Measurements from ENCODE around the gene MRPS10. TPM values are rescaled to one million over a fixed set of nuclear protein-coding genes. Genes with fewer than 3 reads are reported as not detected.
"Not testable (repeated sequence)": the region's sequence is repeated elsewhere in the genome, so short reads cannot be mapped to it uniquely, and the experiment has no call there.

Gene MRPS10
- total RNA-seq, 2 experiments from 2014 or later, result 38.6 to 40.3 TPM

DNA sequence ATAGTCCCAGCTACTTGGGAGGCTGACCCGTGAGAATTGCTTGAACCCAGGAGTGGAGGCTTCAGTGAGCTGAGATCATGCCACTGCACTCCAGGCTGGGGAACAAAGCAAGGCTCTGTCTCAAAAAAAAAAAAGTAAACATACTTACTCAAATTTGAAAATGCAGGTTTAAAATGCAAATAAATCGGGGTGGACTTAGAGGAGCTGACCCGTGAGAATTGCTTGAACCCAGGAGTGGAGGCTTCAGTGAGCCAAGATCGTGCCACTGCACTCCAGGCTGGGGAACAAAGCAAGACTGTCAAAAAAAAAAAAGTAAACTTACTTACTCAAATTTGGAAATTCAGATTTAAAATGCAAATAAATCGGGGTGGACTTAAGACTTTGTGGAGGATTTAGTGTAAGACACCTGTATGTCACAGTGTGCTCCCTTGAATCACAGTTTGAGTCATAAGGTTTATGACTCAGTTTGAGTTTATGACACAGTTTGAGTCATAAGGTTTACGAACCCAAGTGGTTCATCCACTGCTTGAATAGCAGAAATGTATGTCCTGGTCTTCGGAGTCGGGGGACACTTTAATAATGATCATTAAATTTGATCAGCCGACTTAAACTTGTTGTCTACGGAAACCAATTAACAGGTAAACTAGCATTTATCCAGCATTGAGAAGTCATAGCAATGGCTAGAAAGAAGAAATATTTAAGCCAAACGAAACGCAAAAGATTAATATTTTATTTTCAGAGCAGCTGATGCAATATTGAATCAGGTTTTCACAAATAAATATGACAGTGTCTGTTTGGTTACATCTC is 6.8 kb upstream of the MRPS10 start:
- POLR2A ChIA-PET, result interaction anchor here (0.6 to 0.9 kb wide), 3 partner anchors 13 to 525 kb away, joined by 3 to 4 read pairs (median 3); no protein-coding TSS in a partner anchor
- H3K27ac Mint-ChIP-seq, result peak overlapping the region; percentile 80
- peaks cover 7% of the 10 kb centered on the region for H3K36me3 Mint-ChIP-seq
- no peaks in the 10 kb centered on the region for H3K27me3 Mint-ChIP-seq
- CTCF ChIA-PET, result interaction anchor here (0.6 to 2.1 kb wide), 4 partner anchors 10 to 1436 kb away, joined by 3 to 12 read pairs (median 6); no protein-coding TSS in a partner anchor
- H3K9me3 Mint-ChIP-seq, result no peaks in the 10 kb centered on the region
- peak; percentile 33 for DNase-seq
- intact Hi-C loops (cut with micrococcal nuclease), result loop anchor here (1.0 to 5.0 kb wide), 3 partner anchors 116 to 694 kb away; partner anchors contain the start of gene TRERF1
- H3K4me3 Mint-ChIP-seq, result peak overlapping the region; percentile 54
- H3K4me1 Mint-ChIP-seq (ENCODE audit: low read depth), result peaks cover 21% of the 10 kb centered on the region

DNA sequence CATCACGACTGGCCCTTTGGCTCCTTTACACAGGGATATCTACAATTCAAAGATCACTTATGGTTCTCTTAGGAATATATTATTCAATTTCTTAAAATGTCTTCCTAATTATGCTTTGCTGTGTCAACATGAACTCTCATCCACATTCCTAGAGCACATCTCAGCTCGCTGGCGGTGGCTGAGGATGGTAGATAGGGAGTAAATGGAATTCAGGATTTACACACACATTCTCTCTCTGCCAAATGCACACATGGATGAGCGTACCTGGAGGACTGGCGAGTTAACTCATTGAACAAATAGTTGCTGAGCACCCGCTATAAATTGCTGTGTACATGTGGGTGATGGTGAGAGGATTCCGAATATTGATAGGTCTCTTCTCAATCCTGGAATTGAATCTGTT is 4.8 kb upstream of the MRPS10 start:
- DNase-seq, result no peak
- POLR2A ChIA-PET, result no interaction called here
- CTCF ChIA-PET, result interaction anchor here (1.0 to 1.5 kb wide), 2 partner anchors 301 to 325 kb away, joined by 3 read pairs; partner anchors contain the start of gene MED20

DNA sequence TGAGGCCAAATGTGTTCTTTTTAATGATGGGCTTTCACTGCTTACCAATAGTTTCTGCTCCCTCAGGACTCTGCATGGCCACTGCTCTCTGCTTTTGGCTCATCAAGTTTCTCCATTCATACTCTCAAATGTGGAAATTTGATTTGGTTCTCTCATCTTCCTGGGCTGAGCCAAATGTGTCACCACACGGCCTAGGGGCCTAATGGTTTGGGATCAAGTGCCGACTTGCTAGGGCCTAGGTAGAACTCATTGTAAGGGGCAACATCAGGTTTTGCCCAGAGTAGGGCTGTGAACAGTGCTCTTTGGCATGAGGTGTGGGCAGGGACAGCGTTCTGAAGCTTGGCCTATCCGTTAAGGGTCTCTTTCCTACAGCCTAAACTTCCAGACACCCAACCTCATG is 3.9 kb upstream of the MRPS10 start:
- peaks cover 34% of the 10 kb centered on the region for H3K4me1 Mint-ChIP-seq (ENCODE audit: low read depth)
- POLR2A ChIA-PET, result no interaction called here

More for the DNA sequence above, 4.8 kb upstream of the MRPS10 start:
- Mint-ChIP-seq H3K9me3 (no peaks in the 10 kb centered on the region), H3K27me3 (no peaks in the 10 kb centered on the region), H3K4me1 (ENCODE audit: low read depth) (peaks cover 28% of the 10 kb centered on the region), H3K27ac (no peak overlapping the region), H3K4me3 (no peak overlapping the region), H3K36me3 (peaks cover 3% of the 10 kb centered on the region)
- intact Hi-C loops (cut with micrococcal nuclease), result loop anchor here (5.0 kb wide), 1 partner anchor 230 kb away; the partner anchor contains the start of gene TRERF1

DNA sequence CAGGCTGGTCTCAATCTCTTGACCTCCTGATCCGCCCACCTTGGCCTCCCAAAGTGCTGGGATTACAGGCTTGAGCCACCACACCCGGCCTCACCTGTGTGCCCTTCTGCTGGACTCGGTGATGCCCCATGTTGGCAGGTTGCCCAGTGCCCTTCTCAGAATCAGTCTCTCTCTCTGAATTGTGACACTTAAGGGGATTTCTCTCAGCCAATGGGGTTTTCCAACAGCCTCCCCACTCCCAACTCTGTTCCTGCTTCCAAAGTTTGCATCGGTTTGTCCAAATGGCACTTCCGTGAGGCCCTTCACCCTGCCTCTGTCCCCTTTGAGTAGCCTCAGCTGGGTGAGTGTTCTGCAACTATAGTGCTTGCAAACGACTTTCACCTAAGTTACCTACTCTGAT is 3.1 kb upstream of the MRPS10 start:
- POLR2A ChIA-PET, result no interaction called here
- no peaks in the 10 kb centered on the region for H3K9me3 Mint-ChIP-seq

More for the DNA sequence above, 3.9 kb upstream of the MRPS10 start:
- no peaks in the 10 kb centered on the region for H3K9me3 Mint-ChIP-seq
- no peak overlapping the region for H3K4me3 Mint-ChIP-seq
- H3K27ac Mint-ChIP-seq, result no peak overlapping the region
- intact Hi-C loops (cut with micrococcal nuclease), result loop anchor here (5.0 kb wide), 1 partner anchor 231 kb away; the partner anchor contains the start of gene TRERF1
- no peaks in the 10 kb centered on the region for H3K27me3 Mint-ChIP-seq
- CTCF ChIA-PET, result interaction anchor here (1.5 kb wide), 1 partner anchor 326 kb away, joined by 3 read pairs; no protein-coding TSS in a partner anchor
- peaks cover 4% of the 10 kb centered on the region for H3K36me3 Mint-ChIP-seq
- DNase-seq, result no peak

DNA sequence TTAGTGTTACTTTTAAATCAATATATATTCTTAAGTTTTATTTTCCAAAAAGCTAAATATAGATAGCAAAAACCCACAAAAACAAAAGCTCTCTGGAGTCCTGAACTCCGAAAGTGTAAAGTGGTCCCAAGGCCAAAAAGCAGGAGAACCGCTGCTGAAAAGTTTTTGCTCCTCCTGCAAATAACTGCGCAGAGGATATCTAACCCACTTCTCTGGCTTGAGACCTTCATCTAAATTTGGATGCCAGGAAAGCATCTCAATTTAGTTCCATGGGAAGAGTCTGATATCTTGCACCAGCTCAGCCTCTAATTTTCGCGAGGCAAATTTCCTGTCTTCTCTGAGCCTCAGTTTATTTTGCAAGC is 523 bp downstream of the MRPS10 start:
- no peaks in the 10 kb centered on the region for H3K9me3 Mint-ChIP-seq
- DNase-seq, result no peak
- ChIA-PET POLR2A (no interaction called here), CTCF (interaction anchor here (0.7 to 2.0 kb wide), 7 partner anchors 112 to 429 kb away, joined by 3 to 18 read pairs (median 3); partner anchors contain the start of genes BYSL, MED20, TOMM6 and UBR2)
- H3K4me1 Mint-ChIP-seq (ENCODE audit: low read depth), result peaks cover 39% of the 10 kb centered on the region
- no peaks in the 10 kb centered on the region for H3K27me3 Mint-ChIP-seq
- H3K4me3 Mint-ChIP-seq, result peak overlapping the region; percentile 99
- peak overlapping the region; percentile 94 for H3K27ac Mint-ChIP-seq
- H3K36me3 Mint-ChIP-seq, result peaks cover 13% of the 10 kb centered on the region
- intact Hi-C loops (cut with micrococcal nuclease), result loop anchor here (1.0 to 5.0 kb wide), 4 partner anchors 295 to 435 kb away; partner anchors contain the start of genes BYSL, MED20 and PRICKLE4

More for the DNA sequence above, 3.1 kb upstream of the MRPS10 start:
- H3K36me3 Mint-ChIP-seq, result peaks cover 4% of the 10 kb centered on the region
- CTCF ChIA-PET, result interaction anchor here (1.5 kb wide), 1 partner anchor 326 kb away, joined by 3 read pairs; no protein-coding TSS in a partner anchor
- peaks cover 38% of the 10 kb centered on the region for H3K4me1 Mint-ChIP-seq (ENCODE audit: low read depth)
- no peaks in the 10 kb centered on the region for H3K27me3 Mint-ChIP-seq
- peak; percentile 41 for DNase-seq
- H3K4me3 Mint-ChIP-seq, result no peak overlapping the region
- H3K27ac Mint-ChIP-seq, result no peak overlapping the region
- intact Hi-C loops (cut with micrococcal nuclease), result loop anchor here (5.0 kb wide), 1 partner anchor 231 kb away; the partner anchor contains the start of gene TRERF1

GRCh38 chr6:42216495-42216894 is 1.2 kb downstream of the MRPS10 start:
- CTCF ChIA-PET, result interaction anchor here (0.8 to 2.0 kb wide), 4 partner anchors 112 to 353 kb away, joined by 3 to 18 read pairs (median 4); partner anchors contain the start of gene UBR2

DNA sequence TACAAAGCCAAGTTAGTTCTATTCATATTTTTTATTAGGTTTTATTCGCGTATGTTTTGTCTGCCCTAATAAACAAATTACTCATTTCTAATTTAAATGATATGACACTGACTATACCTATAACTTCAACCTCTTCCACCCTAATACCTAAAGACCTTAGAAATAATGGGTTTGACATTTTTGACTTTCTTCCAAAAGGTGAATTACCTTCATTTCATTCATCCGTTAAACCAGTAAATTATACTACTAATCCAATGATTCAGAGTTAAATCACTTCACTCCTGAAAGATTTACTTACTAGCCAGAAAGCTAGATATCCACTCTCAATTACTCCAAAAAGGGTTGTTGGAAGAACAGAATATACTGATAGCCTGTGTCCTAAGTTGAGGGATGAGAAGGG is 5.2 kb downstream of the MRPS10 start:
- ChIA-PET POLR2A (no interaction called here), CTCF (interaction anchor here (1.8 kb wide), 1 partner anchor 335 kb away, joined by 8 read pairs; no protein-coding TSS in a partner anchor)
- H3K27ac Mint-ChIP-seq, result no peak overlapping the region
- no peak for DNase-seq
- H3K4me1 Mint-ChIP-seq (ENCODE audit: low read depth), result peaks cover 30% of the 10 kb centered on the region
- H3K36me3 Mint-ChIP-seq, result peaks cover 42% of the 10 kb centered on the region
- H3K27me3 Mint-ChIP-seq, result no peaks in the 10 kb centered on the region
- no peaks in the 10 kb centered on the region for H3K9me3 Mint-ChIP-seq
- no peak overlapping the region for H3K4me3 Mint-ChIP-seq
- intact Hi-C loops (cut with micrococcal nuclease), result no loop called here

More at GRCh38 chr6:42216495-42216894, 1.2 kb downstream of the MRPS10 start:
- DNase-seq, POLR2A ChIA-PET, H3K9me3 Mint-ChIP-seq, H3K27me3 Mint-ChIP-seq: not testable (repeated sequence)
- intact Hi-C loops (cut with micrococcal nuclease), result loop anchor here (5.0 kb wide), 3 partner anchors 294 to 434 kb away; partner anchors contain the start of genes BYSL, MED20 and PRICKLE4
- peaks cover 16% of the 10 kb centered on the region for H3K36me3 Mint-ChIP-seq
- peak overlapping the region; percentile 29 for H3K27ac Mint-ChIP-seq
- peaks cover 36% of the 10 kb centered on the region for H3K4me1 Mint-ChIP-seq (ENCODE audit: low read depth)
- H3K4me3 Mint-ChIP-seq, result peak overlapping the region; percentile 71

- peaks cover 26% of the 10 kb centered on the region for H3K4me1 Mint-ChIP-seq (ENCODE audit: low read depth)
- CTCF ChIA-PET, result interaction anchor here (0.9 to 1.8 kb wide), 2 partner anchors 335 to 336 kb away, joined by 4 to 8 read pairs; no protein-coding TSS in a partner anchor
- H3K4me3 Mint-ChIP-seq, result no peak overlapping the region
- POLR2A ChIA-PET, result no interaction called here
- H3K36me3 Mint-ChIP-seq, result peaks cover 42% of the 10 kb centered on the region
- H3K9me3 Mint-ChIP-seq, result no peaks in the 10 kb centered on the region
- H3K27me3 Mint-ChIP-seq, result no peaks in the 10 kb centered on the region
- DNase-seq, result no peak
- H3K27ac Mint-ChIP-seq, result no peak overlapping the region
- intact Hi-C loops (cut with micrococcal nuclease), result no loop called here
These were observed 5.9 kb downstream of the MRPS10 start for GRCh38 chr6:42211726-42212125.

DNA sequence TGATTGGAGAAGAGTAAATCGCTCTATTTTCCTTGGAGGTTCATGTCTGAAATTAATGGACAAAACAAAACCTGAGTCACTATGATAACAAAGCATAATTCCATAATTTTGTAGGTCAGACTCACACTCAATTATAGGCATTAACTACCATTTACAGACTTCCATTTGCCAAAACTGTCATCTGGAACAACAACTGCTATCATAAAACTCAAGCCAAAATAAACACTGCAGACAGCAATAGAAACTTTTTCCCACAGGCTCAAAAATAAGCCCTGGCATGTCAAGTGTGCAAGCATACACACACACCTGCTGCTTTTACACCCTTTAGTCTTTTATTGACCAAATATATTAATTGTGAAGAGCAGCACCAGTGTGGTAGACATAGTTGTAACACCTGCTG is 7.1 kb downstream of the MRPS10 start:
- H3K9me3 Mint-ChIP-seq, result no peaks in the 10 kb centered on the region
- no peak overlapping the region for H3K4me3 Mint-ChIP-seq
- peaks cover 46% of the 10 kb centered on the region for H3K36me3 Mint-ChIP-seq
- H3K27ac Mint-ChIP-seq, result no peak overlapping the region
- intact Hi-C loops (cut with micrococcal nuclease), result no loop called here
- POLR2A ChIA-PET, result no interaction called here
- CTCF ChIA-PET, result no interaction called here
- H3K4me1 Mint-ChIP-seq (ENCODE audit: low read depth), result peaks cover 17% of the 10 kb centered on the region
- DNase-seq, result no peak
- H3K27me3 Mint-ChIP-seq, result no peaks in the 10 kb centered on the region

GRCh38 chr6:42207559-42207958 is 10.1 kb downstream of the MRPS10 start:
- H3K4me3 Mint-ChIP-seq; H3K27me3 Mint-ChIP-seq; H3K9me3 Mint-ChIP-seq; DNase-seq; intact Hi-C loops (cut with micrococcal nuclease); H3K27ac Mint-ChIP-seq; POLR2A ChIA-PET; H3K4me1 Mint-ChIP-seq (ENCODE audit: low read depth): not testable (repeated sequence)
- peaks cover 42% of the 10 kb centered on the region for H3K36me3 Mint-ChIP-seq
- CTCF ChIA-PET, result interaction anchor here (1.2 kb wide), 1 partner anchor 103 kb away, joined by 3 read pairs; no protein-coding TSS in a partner anchor

GRCh38 chr6:42204768-42205282 is 12.8 kb downstream of the MRPS10 start:
- Mint-ChIP-seq H3K9me3 (peaks cover 3% of the 10 kb centered on the region), H3K36me3 (peaks cover 42% of the 10 kb centered on the region), H3K27me3 (no peaks in the 10 kb centered on the region), H3K27ac (no peak overlapping the region), H3K4me1 (ENCODE audit: low read depth) (peaks cover 7% of the 10 kb centered on the region), H3K4me3 (no peak overlapping the region)
- no peak for DNase-seq
- ChIA-PET CTCF (interaction anchor here (0.9 to 2.5 kb wide), 3 partner anchors 10 to 343 kb away, joined by 3 to 7 read pairs (median 3); no protein-coding TSS in a partner anchor), POLR2A (no interaction called here)
- intact Hi-C loops (cut with micrococcal nuclease), result no loop called here

GRCh38 chr6:42203183-42203582 is 14.5 kb downstream of the MRPS10 start:
- intact Hi-C loops (cut with micrococcal nuclease), result no loop called here
- peaks cover 36% of the 10 kb centered on the region for H3K36me3 Mint-ChIP-seq
- CTCF ChIA-PET, result interaction anchor here (1.4 to 1.6 kb wide), 2 partner anchors 11 to 344 kb away, joined by 5 to 8 read pairs; no protein-coding TSS in a partner anchor

More at GRCh38 chr6:42203183-42203582, 14.5 kb downstream of the MRPS10 start:
- no peak for DNase-seq
- POLR2A ChIA-PET, result no interaction called here
- H3K27ac Mint-ChIP-seq, result no peak overlapping the region
- peaks cover 8% of the 10 kb centered on the region for H3K4me1 Mint-ChIP-seq (ENCODE audit: low read depth)
- H3K4me3 Mint-ChIP-seq, result no peak overlapping the region
- peaks cover 3% of the 10 kb centered on the region for H3K9me3 Mint-ChIP-seq
- H3K27me3 Mint-ChIP-seq, result no peaks in the 10 kb centered on the region
